ENCODE measurements around the gene SLC6A2.

SLC6A2 gene

DNA sequence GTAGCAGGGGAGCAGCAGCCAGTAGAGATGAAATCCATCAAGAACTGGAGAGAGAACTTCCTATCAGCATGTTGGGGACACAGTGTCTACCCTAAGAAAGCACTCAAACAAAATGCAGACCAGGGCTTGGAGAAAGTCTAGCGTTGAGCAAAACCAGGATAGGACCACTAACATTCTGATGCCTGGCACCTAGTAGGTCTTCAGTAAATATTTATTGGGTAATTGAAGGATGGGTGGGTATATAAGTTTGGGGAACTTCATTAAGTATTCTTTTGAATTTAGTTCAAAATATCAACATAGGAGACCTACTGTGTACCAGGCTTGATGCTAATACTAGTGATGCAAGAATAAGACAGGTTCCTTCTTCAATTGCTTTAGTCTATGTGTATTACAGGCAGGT is 30.9 kb downstream of the SLC6A2 start:
- Histone ChIP-seq H3K9me3 (no peaks in the 10 kb centered on the region; the same call in 1 of the 2 replicates), H3K36me3 (peaks cover 99% of the 10 kb centered on the region), H3K27me3 (no peaks in the 10 kb centered on the region), H3K4me1 (no peaks in the 10 kb centered on the region), H3K4me3 (ENCODE audit: low read depth, low read length) (no peak overlapping the region)
- no peak for DNase-seq
- TF ChIP-seq, protein P1, sequence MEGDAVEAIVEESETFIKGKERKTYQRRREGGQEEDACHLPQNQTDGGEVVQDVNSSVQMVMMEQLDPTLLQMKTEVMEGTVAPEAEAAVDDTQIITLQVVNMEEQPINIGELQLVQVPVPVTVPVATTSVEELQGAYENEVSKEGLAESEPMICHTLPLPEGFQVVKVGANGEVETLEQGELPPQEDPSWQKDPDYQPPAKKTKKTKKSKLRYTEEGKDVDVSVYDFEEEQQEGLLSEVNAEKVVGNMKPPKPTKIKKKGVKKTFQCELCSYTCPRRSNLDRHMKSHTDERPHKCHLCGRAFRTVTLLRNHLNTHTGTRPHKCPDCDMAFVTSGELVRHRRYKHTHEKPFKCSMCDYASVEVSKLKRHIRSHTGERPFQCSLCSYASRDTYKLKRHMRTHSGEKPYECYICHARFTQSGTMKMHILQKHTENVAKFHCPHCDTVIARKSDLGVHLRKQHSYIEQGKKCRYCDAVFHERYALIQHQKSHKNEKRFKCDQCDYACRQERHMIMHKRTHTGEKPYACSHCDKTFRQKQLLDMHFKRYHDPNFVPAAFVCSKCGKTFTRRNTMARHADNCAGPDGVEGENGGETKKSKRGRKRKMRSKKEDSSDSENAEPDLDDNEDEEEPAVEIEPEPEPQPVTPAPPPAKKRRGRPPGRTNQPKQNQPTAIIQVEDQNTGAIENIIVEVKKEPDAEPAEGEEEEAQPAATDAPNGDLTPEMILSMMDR (IDR thresholded peaks at IDR 0.05; ENCODE audit: low read depth, low read length): no peak

DNA sequence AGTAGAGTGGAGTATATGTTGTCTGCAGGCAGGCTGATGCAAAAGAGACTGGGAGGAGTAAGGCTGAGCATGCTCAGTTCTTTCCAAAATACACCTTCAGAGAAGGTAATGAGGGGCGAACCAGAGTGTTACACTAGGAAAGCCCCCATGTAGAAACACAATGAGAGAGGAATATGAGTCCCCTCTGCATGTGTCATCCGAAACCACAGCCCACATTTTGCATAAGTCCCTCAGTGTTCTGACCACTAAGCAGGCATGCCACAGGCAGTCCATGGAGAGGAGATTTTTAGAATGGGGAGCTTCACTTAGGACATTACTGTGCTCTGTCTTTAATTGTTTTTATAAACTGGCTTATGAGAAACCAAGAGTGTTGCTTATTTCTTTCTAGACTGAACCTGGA is 32.0 kb downstream of the SLC6A2 start:
- H3K36me3 ChIP-seq: peaks cover 99% of the 10 kb centered on the region
- no peaks in the 10 kb centered on the region; the same call in 1 of the 2 replicates for H3K9me3 ChIP-seq
- no peaks in the 10 kb centered on the region for H3K4me1 ChIP-seq
- DNase-seq: no peak
- H3K4me3 ChIP-seq (ENCODE audit: low read depth, low read length): no peak overlapping the region
- H3K27me3 ChIP-seq: no peaks in the 10 kb centered on the region
- TF ChIP-seq, protein P1 (IDR thresholded peaks at IDR 0.05; ENCODE audit: low read depth, low read length): no peak

DNA sequence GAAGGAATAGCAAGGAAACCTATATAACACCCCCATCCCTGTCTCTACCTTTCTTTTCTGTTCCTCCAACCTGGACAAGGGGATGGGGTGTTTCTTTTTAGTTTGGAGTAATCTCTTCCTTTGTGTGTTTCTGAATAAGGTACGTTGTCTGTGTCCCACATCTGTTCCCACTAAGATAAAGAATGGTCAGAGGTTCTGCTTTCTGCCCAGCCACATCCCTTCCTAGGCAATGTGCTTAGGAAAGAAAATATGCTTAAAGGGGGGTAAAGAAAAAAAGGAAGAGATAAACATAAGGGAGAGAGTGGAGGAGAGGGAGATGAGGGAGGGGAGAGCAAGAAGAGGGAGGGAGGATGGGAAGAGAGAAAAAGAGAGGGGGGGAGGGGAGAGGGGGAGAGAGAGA is 35.1 kb downstream of the SLC6A2 start:
- peaks cover 99% of the 10 kb centered on the region for H3K36me3 ChIP-seq
- TF ChIP-seq, protein P1 (IDR thresholded peaks at IDR 0.05; ENCODE audit: low read depth, low read length): no peak
- no peak for DNase-seq
- no peaks in the 10 kb centered on the region for H3K27me3 ChIP-seq
- no peaks in the 10 kb centered on the region for H3K4me1 ChIP-seq
- no peaks in the 10 kb centered on the region for H3K9me3 ChIP-seq
- H3K4me3 ChIP-seq (ENCODE audit: low read depth, low read length): no peak overlapping the region

GRCh38 chr16:55691771-55692170 is 36.0 kb downstream of the SLC6A2 start:
- Histone ChIP-seq H3K9me3 (no peaks in the 10 kb centered on the region), H3K4me3 (ENCODE audit: low read depth, low read length) (no peak overlapping the region), H3K36me3 (peaks cover 99% of the 10 kb centered on the region), H3K27me3 (no peaks in the 10 kb centered on the region), H3K4me1 (no peaks in the 10 kb centered on the region)
- TF ChIP-seq, protein P1 (IDR thresholded peaks at IDR 0.05; ENCODE audit: low read depth, low read length): no peak
- DNase-seq: no peak

DNA sequence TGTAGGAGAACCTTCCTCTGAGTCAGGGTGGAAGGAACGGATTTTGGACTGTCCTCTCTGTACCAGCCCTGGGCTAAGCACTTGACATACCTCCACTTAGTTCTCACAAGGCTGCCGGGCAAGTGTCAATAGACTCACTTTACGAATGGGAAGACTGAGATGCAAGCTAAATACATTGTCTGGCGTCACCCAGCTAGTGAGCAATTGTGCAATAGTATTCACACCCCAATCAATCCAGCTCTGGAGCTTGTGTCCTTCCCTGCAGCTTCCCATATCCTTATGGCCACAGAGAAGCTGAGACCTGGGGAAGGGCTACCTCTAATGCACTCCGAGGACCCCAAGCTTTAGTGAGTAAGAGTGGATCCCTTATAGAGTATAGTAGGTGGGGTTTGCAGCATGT is 39.8 kb downstream of the SLC6A2 start:
- Histone ChIP-seq H3K4me3 (ENCODE audit: low read depth, low read length) (no peak overlapping the region), H3K9me3 (no peaks in the 10 kb centered on the region), H3K4me1 (peaks cover 7% of the 10 kb centered on the region; the same call in 1 of the 2 replicates), H3K27me3 (no peaks in the 10 kb centered on the region), H3K36me3 (peaks cover 99% of the 10 kb centered on the region)
- no peak for DNase-seq
- TF ChIP-seq, protein P1 (IDR thresholded peaks at IDR 0.05; ENCODE audit: low read depth, low read length): no peak

DNA sequence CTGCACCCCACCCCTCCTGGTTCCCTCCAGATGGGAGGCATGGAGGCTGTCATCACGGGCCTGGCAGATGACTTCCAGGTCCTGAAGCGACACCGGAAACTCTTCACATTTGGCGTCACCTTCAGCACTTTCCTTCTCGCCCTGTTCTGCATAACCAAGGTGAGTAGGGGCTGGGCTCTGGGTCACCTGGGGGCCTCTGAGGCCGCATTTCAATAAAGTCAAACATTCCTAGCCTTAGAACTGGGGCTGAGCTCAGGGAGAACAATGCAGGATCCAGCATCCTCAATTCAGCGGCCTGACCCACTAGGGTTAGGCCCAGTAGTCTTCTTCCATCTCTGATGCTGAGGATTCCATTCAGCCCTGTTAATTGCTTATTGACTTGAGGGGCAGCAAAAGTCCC is 42.1 kb downstream of the SLC6A2 start:
- Histone ChIP-seq H3K4me3 (ENCODE audit: low read depth, low read length) (no peak overlapping the region), H3K36me3 (peaks cover 95% of the 10 kb centered on the region), H3K27me3 (no peaks in the 10 kb centered on the region), H3K4me1 (peaks cover 27% of the 10 kb centered on the region), H3K9me3 (no peaks in the 10 kb centered on the region)
- TF ChIP-seq, protein P1 (IDR thresholded peaks at IDR 0.05; ENCODE audit: low read depth, low read length): no peak
- no peak for DNase-seq

Data from BE2C (cell line).